GM12892 (cell line): ENCODE measurements around the gene GRM7.

Experiments
- POLR2A ChIP-seq: IDR thresholded peaks from 2 replicates; pipeline ENCODE4 v1.6.1; 2011; ENCODE audit warnings: low read depth, low read length, control low read depth
- POLR2AphosphoS5 ChIP-seq: IDR thresholded peaks from 2 replicates; pipeline ENCODE4 v1.6.1; 2011; ENCODE audit warnings: low read depth, low read length, control low read depth

DNA sequence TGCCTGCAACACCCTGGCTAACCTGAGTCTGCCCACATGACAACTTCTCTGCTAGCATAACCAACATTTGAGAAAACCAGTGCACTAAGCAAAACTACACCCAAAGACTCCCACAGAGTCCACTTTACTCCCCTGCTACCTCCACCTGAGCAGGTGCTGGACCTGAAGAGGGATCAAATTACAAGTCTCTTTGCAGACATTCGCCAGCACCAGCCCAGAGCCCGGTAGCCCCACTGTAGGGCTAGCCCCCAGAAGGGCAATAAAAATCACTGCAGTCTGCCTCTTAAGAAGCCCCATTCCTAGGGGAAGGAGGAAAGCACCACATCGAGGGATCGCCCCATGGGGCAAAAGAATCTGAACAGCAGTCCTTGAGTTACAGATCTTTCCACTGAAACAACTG, 472.2 kb downstream of the GRM7 start:
- no peak for TF ChIP-seq POLR2A
- TF ChIP-seq POLR2AphosphoS5, result no peak
